GM12878 (cell line): ENCODE measurements around the gene GBGT1. TPM values are rescaled to one million over a fixed set of nuclear protein-coding genes. Genes with fewer than 3 reads are reported as not detected.

Experiments
- BCL3 ChIP-seq: IDR thresholded peaks from 2 replicates; pipeline ENCODE4 v1.6.1; 2011; ENCODE audit warnings: borderline replicate concordance, low read depth, mild to moderate bottlenecking, moderate library complexity, low read length; ENCODE audit not compliant: insufficient read depth, poor library complexity, severe bottlenecking
- CHD2 ChIP-seq: IDR thresholded peaks from 2 replicates; pipeline ENCODE4 v1.6.1; 2011; ENCODE audit warnings: low read depth, low read length, improper control_type of control experiment, borderline replicate concordance
- CTCF ChIP-seq, 3 experiments: IDR thresholded peaks in 2 of 3; conservative IDR thresholded peaks in 1 of 3; 2 replicates each; pipeline ENCODE4 v1.5.1; 2011; ENCODE audit warnings: low read depth in 3 of 3, low read length in 3 of 3, mild to moderate bottlenecking in 3 of 3, control low read depth in 2 of 3, moderate library complexity in 2 of 3, inconsistent platforms in 1 of 3, mixed read lengths in 1 of 3; ENCODE audit not compliant: control insufficient read depth in 2 of 3, insufficient read depth in 1 of 3; ENCODE audit errors: extremely low read depth in 1 of 3
- HDGF ChIP-seq: fragments of 450-650 bp; IDR thresholded peaks from 2 replicates; pipeline ENCODE4 v1.6.1; 2016; ENCODE audit warnings: antibody characterized with exemption
- HSF1 ChIP-seq: fragments of 150-350 bp; IDR thresholded peaks from 2 replicates; pipeline ENCODE4 v1.6.1; 2014; ENCODE audit warnings: mild to moderate bottlenecking, low read depth, low read length
- IKZF1 ChIP-seq: fragments of 450-650 bp; conservative IDR thresholded peaks from 2 replicates; pipeline ENCODE4 v1.6.1; 2017; ENCODE audit warnings: antibody characterized with exemption, mild to moderate bottlenecking
- MYB ChIP-seq: fragments of 150-350 bp; IDR thresholded peaks from 2 replicates; pipeline ENCODE4 v1.6.1; 2014; ENCODE audit warnings: mild to moderate bottlenecking, low read depth, low read length, borderline replicate concordance
- NBN ChIP-seq: fragments of 450-650 bp; IDR thresholded peaks from 2 replicates; pipeline ENCODE4 v1.6.1; 2016
- NFIC ChIP-seq: IDR thresholded peaks from 2 replicates; pipeline ENCODE4 v1.6.1; 2012; ENCODE audit warnings: low read depth, mild to moderate bottlenecking, inconsistent platforms, low read length, moderate library complexity
- POLR2AphosphoS5 ChIP-seq: IDR thresholded peaks from 2 replicates; pipeline ENCODE4 v1.6.1; 2011; ENCODE audit warnings: mild to moderate bottlenecking, low read length, inconsistent platforms
- SKIL ChIP-seq: fragments of 450-650 bp; IDR thresholded peaks from 2 replicates; pipeline ENCODE4 v1.6.1; 2017; ENCODE audit warnings: mild to moderate bottlenecking, low read depth, inconsistent platforms; ENCODE audit not compliant: poor library complexity, severe bottlenecking
- USF1 ChIP-seq: IDR thresholded peaks from 2 replicates; pipeline ENCODE4 v1.6.1; 2011; ENCODE audit warnings: borderline replicate concordance, low read depth, mild to moderate bottlenecking, moderate library complexity, mixed read lengths, low read length; ENCODE audit not compliant: insufficient read depth; ENCODE audit errors: extremely low read length
- WRNIP1 ChIP-seq: IDR thresholded peaks from 2 replicates; pipeline ENCODE4 v1.6.1; 2011; ENCODE audit warnings: low read depth, low read length, improper control_type of control experiment, borderline replicate concordance
- ZNF274 ChIP-seq: IDR thresholded peaks from one replicate; pipeline ENCODE4 v1.8.0; 2011; ENCODE audit not compliant: insufficient read length, insufficient read depth
- ZNF687 ChIP-seq: fragments of 450-650 bp; IDR thresholded peaks from 2 replicates; pipeline ENCODE4 v1.6.1; 2017; ENCODE audit warnings: mild to moderate bottlenecking, moderate library complexity
- ZSCAN29 ChIP-seq: fragments of 450-650 bp; IDR thresholded peaks from 2 replicates; pipeline ENCODE4 v1.6.1; 2017; ENCODE audit warnings: mild to moderate bottlenecking, moderate library complexity
- polyA plus RNA-seq, 11 experiments: library from polyadenylated mRNA; depleted of rRNA in 4 of 11; unstranded in 6 of 11; stranded (reverse) in 5 of 11; fragments of >200 nt; fragmentation: Nextera tagmentation in 4 of 11; fragmentation: Illumina TruSeq in 1 of 11; extraction: Ambion mirVana in 4 of 11; extraction: Trizol in 1 of 11; gene quantifications; 1 replicate in 1 of 11; 2 replicates in 10 of 11; pipeline versions ENCODE4 v1.2.1 to v1.2.3, GENCODE V29; 2011 to 2016; ENCODE audit warnings: inconsistent platforms in 2 of 11, missing spikeins in 2 of 11, low read depth in 1 of 11
- total RNA-seq, 4 experiments: library from RNA; depleted of rRNA in 3 of 4; stranded (reverse); fragments of >200 nt in 3 of 4; fragmentation: Illumina TruSeq in 1 of 4; extraction: Trizol in 1 of 4; gene quantifications; 2 replicates each; pipeline versions ENCODE4 v1.2.1 to v1.2.3, GENCODE V29; 2013 to 2021

The GBGT1 gene
- total and polyA plus RNA-seq, 10 of the 15 experiments (the other 5 are each of a cell fraction or from before 2014, with no cell fraction given), result 0.08 to 1.9 (median 0.49) TPM

- peak; percentile 96 for TF ChIP-seq ZNF687
- no peak for TF ChIP-seq ZNF274
- TF ChIP-seq USF1, result no peak
- TF ChIP-seq SKIL, result peak; percentile 46
- no peak for TF ChIP-seq BCL3
- TF ChIP-seq WRNIP1, result no peak
- TF ChIP-seq HDGF, result no peak
- no peak for TF ChIP-seq MYB
- TF ChIP-seq CHD2, result no peak
- TF ChIP-seq HSF1, result no peak
- no peak for TF ChIP-seq CTCF (IDR thresholded peaks at IDR 0.05 in 2 of 3, conservative IDR thresholded peaks at IDR 0.05 in 1 of 3; ENCODE audit: control insufficient read depth in 2 of 3, extremely low read depth in 1 of 3, insufficient read depth in 1 of 3, low read depth in 3 of 3, low read length in 3 of 3)
- no peak for TF ChIP-seq NFIC
- TF ChIP-seq IKZF1, result 0 out of 2 replicates have a peak, but pooled peaks have one; percentile 47
- TF ChIP-seq POLR2AphosphoS5, result peak; percentile 49; the same call in 1 of the 2 replicates
- no peak for TF ChIP-seq ZSCAN29
- TF ChIP-seq NBN, result peak; percentile 65; the same call in 1 of the 2 replicates
Observed at GRCh38 chr9:133115604-133116345, 47.9 kb downstream of the GBGT1 start (continued).
